Right lobe of liver (tissue), 4 donors: ENCODE data around the gene AKR1B15.

Source experiments
- POLR2A ChIP-seq: fragments of 450-650 bp; IDR thresholded peaks from one replicate; pipeline ENCODE4 v1.6.1; 2017; ENCODE audit warnings: antibody characterized with exemption, mild to moderate bottlenecking
- TF ChIP-seq, protein P1 (sequence below), 4 donors: fragments of 200-600 bp in 3 of 4; fragments of 450-650 bp in 1 of 4; IDR thresholded peaks; one replicate each; pipeline versions ENCODE4 v1.5.1 to v1.8.0; 2016 to 2022; ENCODE audit warnings: antibody characterized with exemption in 4 of 4, mild to moderate bottlenecking in 2 of 4
- donor health status: DM: no; HTN: no; CAD: no.
- donor health status: DM: no; HTN: no; CAD: no.
- donor health status: DM: no; HTN: yes; CAD: no.

- TF ChIP-seq, protein P1, sequence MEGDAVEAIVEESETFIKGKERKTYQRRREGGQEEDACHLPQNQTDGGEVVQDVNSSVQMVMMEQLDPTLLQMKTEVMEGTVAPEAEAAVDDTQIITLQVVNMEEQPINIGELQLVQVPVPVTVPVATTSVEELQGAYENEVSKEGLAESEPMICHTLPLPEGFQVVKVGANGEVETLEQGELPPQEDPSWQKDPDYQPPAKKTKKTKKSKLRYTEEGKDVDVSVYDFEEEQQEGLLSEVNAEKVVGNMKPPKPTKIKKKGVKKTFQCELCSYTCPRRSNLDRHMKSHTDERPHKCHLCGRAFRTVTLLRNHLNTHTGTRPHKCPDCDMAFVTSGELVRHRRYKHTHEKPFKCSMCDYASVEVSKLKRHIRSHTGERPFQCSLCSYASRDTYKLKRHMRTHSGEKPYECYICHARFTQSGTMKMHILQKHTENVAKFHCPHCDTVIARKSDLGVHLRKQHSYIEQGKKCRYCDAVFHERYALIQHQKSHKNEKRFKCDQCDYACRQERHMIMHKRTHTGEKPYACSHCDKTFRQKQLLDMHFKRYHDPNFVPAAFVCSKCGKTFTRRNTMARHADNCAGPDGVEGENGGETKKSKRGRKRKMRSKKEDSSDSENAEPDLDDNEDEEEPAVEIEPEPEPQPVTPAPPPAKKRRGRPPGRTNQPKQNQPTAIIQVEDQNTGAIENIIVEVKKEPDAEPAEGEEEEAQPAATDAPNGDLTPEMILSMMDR (IDR thresholded peaks at IDR 0.05): no peak
- no peak for TF ChIP-seq POLR2A
Observed at GRCh38 chr7:134528749-134529148, 20.2 kb upstream of the AKR1B15 start.
